Gastroesophageal sphincter (tissue), 4 donors: ENCODE data around the gene CNOT6L. TPM values are rescaled to one million over a fixed set of nuclear protein-coding genes. Genes with fewer than 3 reads are reported as not detected.
A peak's percentile ranks its signal among the peaks of the same experiment; 100 is the strongest.
"Not testable (repeated sequence)": the region's sequence is repeated elsewhere in the genome, so short reads cannot be mapped to it uniquely, and the experiment has no call there.

Source experiments
- ATAC-seq: fragments of 150-250 bp; one replicate; pipeline ENCODE4 v1.9.1; 2016; ENCODE audit warnings: mild to moderate bottlenecking, moderate library complexity
- H3K27ac ChIP-seq, 4 donors: fragments of 200-600 bp; sonication (generic) in 3 of 4; 1 replicate in 3 of 4; 2 replicates in 1 of 4; pipeline ENCODE4 v1.5.1; 2016 to 2019
- H3K27me3 ChIP-seq: fragments of 200-600 bp; sonication (generic); one replicate; pipeline ENCODE4 v1.5.1; 2019
- H3K36me3 ChIP-seq, 2 donors: fragments of 200-600 bp; sonication (generic); one replicate each; pipeline ENCODE4 v1.5.1; 2019; ENCODE audit warnings: control low read depth in 1 of 2
- H3K4me1 ChIP-seq, 3 donors: fragments of 200-600 bp; sonication (generic); 1 replicate in 2 of 3; 2 replicates in 1 of 3; pipeline ENCODE4 v1.5.1; 2016 to 2019; ENCODE audit warnings: control low read depth in 2 of 3
- H3K4me3 ChIP-seq, 2 donors: fragments of 200-600 bp; sonication (generic); one replicate each; pipeline ENCODE4 v1.5.1; 2019; ENCODE audit warnings: mild to moderate bottlenecking in 1 of 2, moderate library complexity in 1 of 2
- H3K9me3 ChIP-seq, 3 donors: fragments of 200-600 bp; sonication (generic); one replicate each; pipeline ENCODE4 v1.5.1; 2017 to 2019; ENCODE audit warnings: control low read depth in 2 of 3
- EP300 ChIP-seq: sonication (generic); formaldehyde crosslinking; IDR thresholded peaks from one replicate; pipeline ENCODE4 v1.6.1; 2017; ENCODE audit warnings: antibody characterized with exemption, mild to moderate bottlenecking
- POLR2A ChIP-seq, 2 donors: fragments of 450-650 bp; IDR thresholded peaks; one replicate each; pipeline ENCODE4 v1.6.1; 2017; ENCODE audit warnings: antibody characterized with exemption in 2 of 2, mild to moderate bottlenecking in 2 of 2, moderate library complexity in 1 of 2
- POLR2AphosphoS5 ChIP-seq: sonication (generic); formaldehyde crosslinking; IDR thresholded peaks from one replicate; pipeline ENCODE4 v1.6.1; 2017; ENCODE audit warnings: antibody characterized with exemption
- WGBS, 2 donors: methylation state at CpG; one replicate each; pipeline ENCODE4 v1.1.5; 2018; ENCODE audit warnings: low coverage in 1 of 2; 5-methylcytosine and 5-hydroxymethylcytosine counted together
- total RNA-seq, 4 donors: library from RNA; depleted of rRNA; stranded (reverse); fragments of >200 nt; gene quantifications; one replicate each; pipeline ENCODE4 v1.1.0, GENCODE V29; 2016
- TF ChIP-seq, protein P1 (sequence below), 4 experiments: fragments of 200-600 bp in 2 of 4; fragments of 450-650 bp in 2 of 4; sonication (generic) in 1 of 4; IDR thresholded peaks; one replicate each; pipeline ENCODE4 v1.5.1; 2017 to 2019; ENCODE audit warnings: antibody characterized with exemption in 4 of 4, mild to moderate bottlenecking in 2 of 4, moderate library complexity in 2 of 4

CNOT6L gene
- total RNA-seq = 10 to 100 TPM; 21.0 to 24.8 (median 22.3) TPM

- H3K27me3 ChIP-seq = no peaks in the 10 kb centered on the region
- H3K9me3 ChIP-seq = no peaks in the 10 kb centered on the region
- H3K4me3 ChIP-seq = peak within 1 kb of the TSS; percentile 82 to 85
- WGBS, 2 donors = 0 to 20% methylated on average over 1 to 12 of the region's 89 CpGs
- H3K27ac ChIP-seq = peak within 1 kb of the TSS; percentile 91 to 100 (median 98)
- peak; percentile 77 for ATAC-seq
- peak; percentile 29 to 60 for TF ChIP-seq POLR2A (IDR thresholded peaks at IDR 0.05)
- no peak for TF ChIP-seq EP300
- TF ChIP-seq, protein P1, sequence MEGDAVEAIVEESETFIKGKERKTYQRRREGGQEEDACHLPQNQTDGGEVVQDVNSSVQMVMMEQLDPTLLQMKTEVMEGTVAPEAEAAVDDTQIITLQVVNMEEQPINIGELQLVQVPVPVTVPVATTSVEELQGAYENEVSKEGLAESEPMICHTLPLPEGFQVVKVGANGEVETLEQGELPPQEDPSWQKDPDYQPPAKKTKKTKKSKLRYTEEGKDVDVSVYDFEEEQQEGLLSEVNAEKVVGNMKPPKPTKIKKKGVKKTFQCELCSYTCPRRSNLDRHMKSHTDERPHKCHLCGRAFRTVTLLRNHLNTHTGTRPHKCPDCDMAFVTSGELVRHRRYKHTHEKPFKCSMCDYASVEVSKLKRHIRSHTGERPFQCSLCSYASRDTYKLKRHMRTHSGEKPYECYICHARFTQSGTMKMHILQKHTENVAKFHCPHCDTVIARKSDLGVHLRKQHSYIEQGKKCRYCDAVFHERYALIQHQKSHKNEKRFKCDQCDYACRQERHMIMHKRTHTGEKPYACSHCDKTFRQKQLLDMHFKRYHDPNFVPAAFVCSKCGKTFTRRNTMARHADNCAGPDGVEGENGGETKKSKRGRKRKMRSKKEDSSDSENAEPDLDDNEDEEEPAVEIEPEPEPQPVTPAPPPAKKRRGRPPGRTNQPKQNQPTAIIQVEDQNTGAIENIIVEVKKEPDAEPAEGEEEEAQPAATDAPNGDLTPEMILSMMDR (IDR thresholded peaks at IDR 0.05) = no peak
- TF ChIP-seq POLR2AphosphoS5 = peak; percentile 6
- peaks cover 0 to 57% (median 15%) of the 10 kb centered on the region in 3 donors for H3K4me1 ChIP-seq
- no peaks in the 10 kb centered on the region for H3K36me3 ChIP-seq
These were observed at the start of gene CNOT6L for GRCh38 chr4:77818602-77819403. Gene CNOT6L (minus strand): TSS chr4:77819368. CDS start chr4:77819308, 60 bp downstream.

- Histone ChIP-seq H3K4me3 (no peak overlapping the region), H3K4me1 (peaks cover 0 to 26% (median 6%) of the 10 kb centered on the region in 3 donors)
These were observed 46.1 kb upstream of the CNOT6L start for GRCh38 chr4:77865259-77865658.

DNA sequence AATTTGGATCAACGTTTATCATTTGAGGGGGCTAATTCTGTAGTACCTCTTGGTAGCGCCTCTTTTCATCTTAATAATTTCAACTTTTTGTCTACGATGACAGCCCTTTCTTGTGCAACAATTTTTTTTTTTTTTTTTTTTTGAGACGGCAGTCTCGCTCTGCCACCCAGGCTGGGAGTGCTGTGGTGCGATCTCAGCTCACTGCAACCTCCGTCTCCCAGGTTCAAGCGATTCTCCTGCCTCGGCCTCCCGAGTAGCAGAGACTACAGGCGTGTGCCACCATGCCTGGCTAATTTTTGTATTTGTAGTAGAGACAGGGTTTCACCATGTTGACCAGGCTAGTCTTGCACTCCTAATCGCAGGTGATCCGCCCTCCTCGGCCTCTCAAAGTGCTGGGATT is 44.2 kb upstream of the CNOT6L start:
- H3K9me3 ChIP-seq, H3K27me3 ChIP-seq, ATAC-seq: not testable (repeated sequence)
- peak overlapping the region in 3 of 4 donors; percentile 87 to 94 (median 89) for H3K27ac ChIP-seq
- H3K36me3 ChIP-seq = peaks cover 0 to 20% of the 10 kb centered on the region in 2 donors
- WGBS, 2 donors = 18 to 39% methylated on average over 5 to 6 of the region's 14 CpGs
- peak overlapping the region; percentile 74 to 99 for H3K4me3 ChIP-seq
- H3K4me1 ChIP-seq = peaks cover 0 to 26% (median 6%) of the 10 kb centered on the region in 3 donors

More at GRCh38 chr4:77865259-77865658, 46.1 kb upstream of the CNOT6L start:
- Histone ChIP-seq H3K36me3 (peaks cover 0 to 21% of the 10 kb centered on the region in 2 donors), H3K27me3 (no peaks in the 10 kb centered on the region), H3K27ac (no peak overlapping the region), H3K9me3 (no peaks in the 10 kb centered on the region)
- whole genome bisulfite sequencing, 2 donors = 80 to 100% methylated on average over 1 to 3 of the region's 3 CpGs
- TF ChIP-seq, protein P1 (IDR thresholded peaks at IDR 0.05) = no peak
- TF ChIP-seq EP300 (no peak), POLR2AphosphoS5 (no peak), POLR2A (IDR thresholded peaks at IDR 0.05) (no peak)
- ATAC-seq = no peak

GRCh38 chr4:77862478-77863216 is 43.5 kb upstream of the CNOT6L start, which contains the start of gene MRPL1:
Gene MRPL1 (plus strand): TSS chr4:77862830. CDS start chr4:77862849, 19 bp downstream.
- Histone ChIP-seq H3K27me3 (no peaks in the 10 kb centered on the region), H3K9me3 (no peaks in the 10 kb centered on the region), H3K27ac (peak within 1 kb of the TSS; percentile 87 to 100 (median 92)), H3K4me1 (peaks cover 0 to 26% (median 6%) of the 10 kb centered on the region in 3 donors), H3K4me3 (peak within 1 kb of the TSS; percentile 74 to 99), H3K36me3 (peaks cover 0 to 15% of the 10 kb centered on the region in 2 donors)
- WGBS, 2 donors = 0 to 1% methylated on average over 23 to 28 of the region's 33 CpGs
- ATAC-seq = peak; percentile 97
- no peak for TF ChIP-seq EP300
- TF ChIP-seq, protein P1 (IDR thresholded peaks at IDR 0.05) = peak in 1 of 4 experiments; percentile 34
- peak; percentile 28 to 38 for TF ChIP-seq POLR2A (IDR thresholded peaks at IDR 0.05)
- TF ChIP-seq POLR2AphosphoS5 = peak; percentile 90

GRCh38 chr4:77861495-77861894 is 42.3 kb upstream of the CNOT6L start:
- H3K4me1 ChIP-seq = peaks cover 0 to 26% (median 6%) of the 10 kb centered on the region in 3 donors
- H3K27me3 ChIP-seq = no peaks in the 10 kb centered on the region
- peak overlapping the region; percentile 74 to 99 for H3K4me3 ChIP-seq
- ATAC-seq = no peak
- 63 to 67% methylated on average over 1 of the region's 1 CpG for WGBS, 2 donors
- peaks cover 0 to 10% of the 10 kb centered on the region in 2 donors for H3K36me3 ChIP-seq
- H3K27ac ChIP-seq = peak overlapping the region; percentile 87 to 100 (median 92)
- no peaks in the 10 kb centered on the region for H3K9me3 ChIP-seq
- TF ChIP-seq, protein P1 (IDR thresholded peaks at IDR 0.05) = no peak
- TF ChIP-seq POLR2AphosphoS5 = no peak
- TF ChIP-seq POLR2A (IDR thresholded peaks at IDR 0.05) = no peak
- no peak for TF ChIP-seq EP300
